HepG2 (cell line): Measurements from ENCODE around the gene TRIM28. TPM values are rescaled to one million over a fixed set of nuclear protein-coding genes. Genes with fewer than 3 reads are reported as not detected.

Experiments used
- ARNT ChIP-seq: fragments of 450-650 bp; IDR thresholded peaks from 2 replicates; pipeline ENCODE4 v1.6.1; 2017
- FOSL1 ChIP-seq: sonication (generic); formaldehyde crosslinking; IDR thresholded peaks from 2 replicates; pipeline ENCODE4 v1.9.0; 2021; ENCODE audit warnings: missing genetic modification reagents, borderline replicate concordance
- NONO ChIP-seq, 2 experiments: fragments of 450-650 bp in 1 of 2; sonication (generic) in 1 of 2; formaldehyde crosslinking in 1 of 2; IDR thresholded peaks in 1 of 2; conservative IDR thresholded peaks in 1 of 2; 2 replicates each; pipeline versions ENCODE4 v1.6.1 to v1.8.0; 2017 to 2022; ENCODE audit warnings: mild to moderate bottlenecking in 1 of 2, missing genetic modification reagents in 1 of 2, moderate library complexity in 1 of 2
- TBP ChIP-seq: sonication (generic); formaldehyde crosslinking; IDR thresholded peaks from 2 replicates; pipeline ENCODE4 v1.5.0; 2020; ENCODE audit warnings: missing genetic modification reagents
- U2AF2 ChIP-seq: fragments of 200-400 bp; formaldehyde crosslinking; IDR thresholded peaks from 2 replicates; pipeline ENCODE4 v1.6.1; 2017; ENCODE audit warnings: low read depth, mild to moderate bottlenecking, low read length
- ZNF446 ChIP-seq: sonication (generic); formaldehyde crosslinking; IDR thresholded peaks from 2 replicates; pipeline ENCODE4 v1.5.0; 2020; ENCODE audit warnings: mild to moderate bottlenecking, missing genetic modification reagents
- ZNF496 ChIP-seq: sonication (generic); formaldehyde crosslinking; IDR thresholded peaks from 2 replicates; pipeline ENCODE4 v1.8.1; 2023; ENCODE audit warnings: mild to moderate bottlenecking, moderate library complexity, missing genetic modification reagents; ENCODE audit not compliant: insufficient replicate concordance
- ZNF572 ChIP-seq: sonication (generic); formaldehyde crosslinking; IDR thresholded peaks from 2 replicates; pipeline ENCODE4 v1.5.1; 2020; ENCODE audit warnings: mild to moderate bottlenecking, missing genetic modification reagents
- ZNF598 ChIP-seq: sonication (generic); formaldehyde crosslinking; IDR thresholded peaks from 2 replicates; pipeline ENCODE4 v1.5.1; 2020; ENCODE audit warnings: mild to moderate bottlenecking, missing genetic modification reagents, borderline replicate concordance
- ZNF670 ChIP-seq: sonication (generic); formaldehyde crosslinking; IDR thresholded peaks from 2 replicates; pipeline ENCODE4 v1.8.0; 2022; ENCODE audit warnings: mild to moderate bottlenecking, missing genetic modification reagents, borderline replicate concordance
- polyA plus RNA-seq, 8 experiments: library from polyadenylated mRNA; depleted of rRNA in 3 of 8; stranded (reverse) in 7 of 8; unstranded in 1 of 8; fragments of >200 nt; fragmentation: Illumina TruSeq in 4 of 8; extraction: Trizol in 4 of 8; gene quantifications; 2 replicates each; pipeline versions ENCODE4 v1.2.1 to v1.2.3, GENCODE V29; 2011 to 2016; ENCODE audit warnings: low read depth in 4 of 8, missing spikeins in 1 of 8, mixed read lengths in 1 of 8; ENCODE audit not compliant: insufficient read depth in 1 of 8
- total RNA-seq, 5 experiments: library from RNA; depleted of rRNA; stranded (reverse); fragments of >200 nt; fragmentation: Illumina TruSeq; extraction: Trizol; gene quantifications; 2 replicates each; pipeline ENCODE4 v1.2.3, GENCODE V29; 2016; ENCODE audit warnings: low read depth in 1 of 5
- TF ChIP-seq, protein P1 (sequence below): sonication (generic); formaldehyde crosslinking; IDR thresholded peaks from 2 replicates; pipeline ENCODE4 v1.5.1; 2020; ENCODE audit warnings: mild to moderate bottlenecking, missing genetic modification reagents
- TF ChIP-seq, protein P2 (sequence below): sonication (generic); formaldehyde crosslinking; IDR thresholded peaks from 2 replicates; pipeline ENCODE4 v1.4.0; 2020; ENCODE audit warnings: mild to moderate bottlenecking, missing genetic modification reagents
- TF ChIP-seq, protein P3 (sequence below): IDR thresholded peaks from 2 replicates; pipeline ENCODE4 v1.6.1; 2018; ENCODE audit warnings: missing genetic modification reagents
- TF ChIP-seq, protein P4 (sequence below): sonication (generic); formaldehyde crosslinking; IDR thresholded peaks from 2 replicates; pipeline ENCODE4 v1.8.1; 2023; ENCODE audit warnings: missing genetic modification reagents, inconsistent platforms, borderline replicate concordance
- TF ChIP-seq, protein P5 (sequence below): sonication (generic); formaldehyde crosslinking; IDR thresholded peaks from 2 replicates; pipeline ENCODE4 v1.4.0; 2020; ENCODE audit warnings: missing genetic modification reagents, borderline replicate concordance
- TF ChIP-seq, protein P6 (sequence below): IDR thresholded peaks from 2 replicates; pipeline ENCODE4 v1.6.1; 2012; ENCODE audit warnings: low read depth, low read length, improper control_type of control experiment

Gene TRIM28
- total and polyA plus RNA-seq, 2 of the 13 experiments (the other 11 are each of a cell fraction or from before 2014, with no cell fraction given), result 361 to 439 TPM

DNA sequence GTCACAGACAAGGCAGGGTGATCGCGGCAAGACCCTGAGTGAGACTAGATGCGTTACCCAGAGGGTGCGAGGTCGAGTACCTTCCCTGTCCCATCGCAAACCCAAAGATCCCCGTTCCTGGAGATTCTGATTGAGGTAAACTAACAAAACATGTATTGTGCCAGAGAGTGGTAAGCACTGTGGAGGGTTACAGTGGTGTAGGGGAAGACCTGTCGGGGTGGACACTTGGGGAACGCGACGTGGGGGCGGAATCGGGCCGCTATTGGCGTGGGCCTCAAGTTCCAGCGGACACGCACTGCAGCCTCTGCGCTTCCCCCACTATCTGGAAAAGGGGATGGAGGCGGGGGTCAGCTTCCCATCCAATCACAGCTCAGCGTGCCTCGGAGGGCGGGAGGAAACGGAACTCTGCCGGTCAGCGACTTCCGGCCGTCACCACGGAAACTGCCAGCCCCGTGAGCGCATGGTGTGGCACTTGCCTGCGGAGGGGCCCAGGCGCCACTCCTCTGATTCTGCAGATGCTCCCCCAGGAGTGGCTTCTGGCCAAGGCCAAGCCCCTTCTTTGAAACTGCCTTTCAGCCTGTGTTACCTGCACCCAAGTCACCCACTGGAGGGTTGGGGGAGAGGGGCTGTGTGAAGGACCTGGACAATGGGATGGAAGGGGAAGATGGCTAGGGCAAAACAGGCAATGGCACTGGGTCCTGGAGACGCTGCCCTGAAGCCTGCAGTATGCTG is 15.6 kb downstream of the TRIM28 start (continued):
- TF ChIP-seq, protein P1, sequence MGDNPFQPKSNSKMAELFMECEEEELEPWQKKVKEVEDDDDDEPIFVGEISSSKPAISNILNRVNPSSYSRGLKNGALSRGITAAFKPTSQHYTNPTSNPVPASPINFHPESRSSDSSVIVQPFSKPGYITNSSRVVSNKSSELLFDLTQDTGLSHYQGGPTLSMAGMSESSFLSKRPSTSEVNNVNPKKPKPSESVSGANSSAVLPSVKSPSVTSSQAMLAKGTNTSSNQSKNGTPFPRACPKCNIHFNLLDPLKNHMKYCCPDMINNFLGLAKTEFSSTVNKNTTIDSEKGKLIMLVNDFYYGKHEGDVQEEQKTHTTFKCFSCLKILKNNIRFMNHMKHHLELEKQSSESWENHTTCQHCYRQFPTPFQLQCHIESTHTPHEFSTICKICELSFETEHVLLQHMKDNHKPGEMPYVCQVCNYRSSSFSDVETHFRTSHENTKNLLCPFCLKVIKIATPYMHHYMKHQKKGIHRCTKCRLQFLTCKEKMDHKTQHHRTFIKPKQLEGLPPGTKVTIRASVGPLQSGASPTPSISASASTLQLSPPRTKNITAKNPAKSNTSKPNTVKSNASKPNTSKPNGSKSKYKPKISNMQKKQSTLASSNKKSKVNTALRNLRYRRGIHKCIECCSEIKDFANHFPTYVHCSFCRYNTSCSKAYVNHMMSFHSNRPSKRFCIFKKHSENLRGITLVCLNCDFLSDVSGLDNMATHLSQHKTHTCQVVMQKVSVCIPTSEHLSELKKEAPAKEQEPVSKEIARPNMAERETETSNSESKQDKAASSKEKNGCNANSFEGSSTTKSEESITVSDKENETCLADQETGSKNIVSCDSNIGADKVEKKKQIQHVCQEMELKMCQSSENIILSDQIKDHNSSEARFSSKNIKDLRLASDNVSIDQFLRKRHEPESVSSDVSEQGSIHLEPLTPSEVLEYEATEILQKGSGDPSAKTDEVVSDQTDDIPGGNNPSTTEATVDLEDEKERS (CRISPR knock-in tag), result 0 out of 2 replicates have a peak, but pooled peaks have one; percentile 42
- TF ChIP-seq, protein P2, sequence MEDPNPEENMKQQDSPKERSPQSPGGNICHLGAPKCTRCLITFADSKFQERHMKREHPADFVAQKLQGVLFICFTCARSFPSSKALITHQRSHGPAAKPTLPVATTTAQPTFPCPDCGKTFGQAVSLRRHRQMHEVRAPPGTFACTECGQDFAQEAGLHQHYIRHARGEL, result peak; percentile 48; the same call in 1 of the 2 replicates
- no peak for TF ChIP-seq TBP (CRISPR knock-in tag)
- no peak for TF ChIP-seq ZNF446 (CRISPR knock-in tag)
- no peak for TF ChIP-seq NONO (IDR thresholded peaks at IDR 0.05)
- peak; percentile 78; the same call in 1 of the 2 replicates for TF ChIP-seq NONO (CRISPR knock-in tag; conservative IDR thresholded peaks at IDR 0.05)
- peak; percentile 89; the same call in 1 of the 2 replicates for TF ChIP-seq ZNF572
- TF ChIP-seq, protein P3, sequence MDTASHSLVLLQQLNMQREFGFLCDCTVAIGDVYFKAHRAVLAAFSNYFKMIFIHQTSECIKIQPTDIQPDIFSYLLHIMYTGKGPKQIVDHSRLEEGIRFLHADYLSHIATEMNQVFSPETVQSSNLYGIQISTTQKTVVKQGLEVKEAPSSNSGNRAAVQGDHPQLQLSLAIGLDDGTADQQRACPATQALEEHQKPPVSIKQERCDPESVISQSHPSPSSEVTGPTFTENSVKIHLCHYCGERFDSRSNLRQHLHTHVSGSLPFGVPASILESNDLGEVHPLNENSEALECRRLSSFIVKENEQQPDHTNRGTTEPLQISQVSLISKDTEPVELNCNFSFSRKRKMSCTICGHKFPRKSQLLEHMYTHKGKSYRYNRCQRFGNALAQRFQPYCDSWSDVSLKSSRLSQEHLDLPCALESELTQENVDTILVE (CRISPR knock-in tag), result peak; percentile 61; the same call in 1 of the 2 replicates
- TF ChIP-seq ARNT, result no peak
- TF ChIP-seq, protein P4, sequence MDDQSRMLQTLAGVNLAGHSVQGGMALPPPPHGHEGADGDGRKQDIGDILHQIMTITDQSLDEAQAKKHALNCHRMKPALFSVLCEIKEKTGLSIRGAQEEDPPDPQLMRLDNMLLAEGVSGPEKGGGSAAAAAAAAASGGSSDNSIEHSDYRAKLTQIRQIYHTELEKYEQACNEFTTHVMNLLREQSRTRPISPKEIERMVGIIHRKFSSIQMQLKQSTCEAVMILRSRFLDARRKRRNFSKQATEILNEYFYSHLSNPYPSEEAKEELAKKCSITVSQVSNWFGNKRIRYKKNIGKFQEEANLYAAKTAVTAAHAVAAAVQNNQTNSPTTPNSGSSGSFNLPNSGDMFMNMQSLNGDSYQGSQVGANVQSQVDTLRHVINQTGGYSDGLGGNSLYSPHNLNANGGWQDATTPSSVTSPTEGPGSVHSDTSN (CRISPR knock-in tag), result no peak
- no peak; the same call in 1 of the 2 replicates for TF ChIP-seq ZNF598 (CRISPR knock-in tag)
- TF ChIP-seq ZNF496 (CRISPR knock-in tag), result no peak
- no peak for TF ChIP-seq FOSL1 (CRISPR knock-in tag)
- TF ChIP-seq, protein P5, sequence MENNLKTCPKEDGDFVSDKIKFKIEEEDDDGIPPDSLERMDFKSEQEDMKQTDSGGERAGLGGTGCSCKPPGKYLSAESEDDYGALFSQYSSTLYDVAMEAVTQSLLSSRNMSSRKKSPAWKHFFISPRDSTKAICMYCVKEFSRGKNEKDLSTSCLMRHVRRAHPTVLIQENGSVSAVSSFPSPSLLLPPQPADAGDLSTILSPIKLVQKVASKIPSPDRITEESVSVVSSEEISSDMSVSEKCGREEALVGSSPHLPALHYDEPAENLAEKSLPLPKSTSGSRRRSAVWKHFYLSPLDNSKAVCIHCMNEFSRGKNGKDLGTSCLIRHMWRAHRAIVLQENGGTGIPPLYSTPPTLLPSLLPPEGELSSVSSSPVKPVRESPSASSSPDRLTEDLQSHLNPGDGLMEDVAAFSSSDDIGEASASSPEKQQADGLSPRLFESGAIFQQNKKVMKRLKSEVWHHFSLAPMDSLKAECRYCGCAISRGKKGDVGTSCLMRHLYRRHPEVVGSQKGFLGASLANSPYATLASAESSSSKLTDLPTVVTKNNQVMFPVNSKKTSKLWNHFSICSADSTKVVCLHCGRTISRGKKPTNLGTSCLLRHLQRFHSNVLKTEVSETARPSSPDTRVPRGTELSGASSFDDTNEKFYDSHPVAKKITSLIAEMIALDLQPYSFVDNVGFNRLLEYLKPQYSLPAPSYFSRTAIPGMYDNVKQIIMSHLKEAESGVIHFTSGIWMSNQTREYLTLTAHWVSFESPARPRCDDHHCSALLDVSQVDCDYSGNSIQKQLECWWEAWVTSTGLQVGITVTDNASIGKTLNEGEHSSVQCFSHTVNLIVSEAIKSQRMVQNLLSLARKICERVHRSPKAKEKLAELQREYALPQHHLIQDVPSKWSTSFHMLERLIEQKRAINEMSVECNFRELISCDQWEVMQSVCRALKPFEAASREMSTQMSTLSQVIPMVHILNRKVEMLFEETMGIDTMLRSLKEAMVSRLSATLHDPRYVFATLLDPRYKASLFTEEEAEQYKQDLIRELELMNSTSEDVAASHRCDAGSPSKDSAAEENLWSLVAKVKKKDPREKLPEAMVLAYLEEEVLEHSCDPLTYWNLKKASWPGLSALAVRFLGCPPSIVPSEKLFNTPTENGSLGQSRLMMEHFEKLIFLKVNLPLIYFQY (CRISPR knock-in tag), result no peak
- no peak for TF ChIP-seq U2AF2
- TF ChIP-seq, protein P6, sequence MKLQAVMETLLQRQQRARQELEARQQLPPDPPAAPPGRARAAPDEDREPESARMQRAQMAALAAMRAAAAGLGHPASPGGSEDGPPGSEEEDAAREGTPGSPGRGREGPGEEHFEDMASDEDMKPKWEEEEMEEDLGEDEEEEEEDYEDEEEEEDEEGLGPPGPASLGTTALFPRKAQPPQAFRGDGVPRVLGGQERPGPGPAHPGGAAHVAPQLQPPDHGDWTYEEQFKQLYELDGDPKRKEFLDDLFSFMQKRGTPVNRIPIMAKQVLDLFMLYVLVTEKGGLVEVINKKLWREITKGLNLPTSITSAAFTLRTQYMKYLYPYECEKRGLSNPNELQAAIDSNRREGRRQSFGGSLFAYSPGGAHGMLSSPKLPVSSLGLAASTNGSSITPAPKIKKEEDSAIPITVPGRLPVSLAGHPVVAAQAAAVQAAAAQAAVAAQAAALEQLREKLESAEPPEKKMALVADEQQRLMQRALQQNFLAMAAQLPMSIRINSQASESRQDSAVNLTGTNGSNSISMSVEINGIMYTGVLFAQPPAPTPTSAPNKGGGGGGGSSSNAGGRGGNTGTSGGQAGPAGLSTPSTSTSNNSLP, result no peak
- TF ChIP-seq ZNF670 (CRISPR knock-in tag), result peak; percentile 82
